Endodermal cell (in vitro differentiated cells): ENCODE measurements around the gene EIF3J. TPM values are rescaled to one million over a fixed set of nuclear protein-coding genes. Genes with fewer than 3 reads are reported as not detected.

Experiments
- DNase-seq: peaks from one replicate; pipeline ENCODE4 v3.0.0-alpha.2; 2017
- H3K27ac ChIP-seq: 2 replicates; pipeline ENCODE4 v1.5.1; 2013; ENCODE audit warnings: mild to moderate bottlenecking, low read depth, low read length, moderate library complexity
- H3K27me3 ChIP-seq: 2 replicates; pipeline ENCODE4 v1.6.1; 2013; ENCODE audit warnings: mild to moderate bottlenecking, low read length, moderate library complexity; ENCODE audit not compliant: insufficient read depth, control insufficient read depth, poor library complexity, severe bottlenecking
- H3K36me3 ChIP-seq: 2 replicates; pipeline ENCODE4 v1.7.0; 2013; ENCODE audit warnings: mild to moderate bottlenecking, low read length, moderate library complexity; ENCODE audit not compliant: control insufficient read depth, insufficient read depth
- H3K4me1 ChIP-seq: one replicate; pipeline ENCODE4 v1.7.0; 2013; ENCODE audit warnings: low read length; ENCODE audit not compliant: control insufficient read depth, insufficient read depth
- H3K4me3 ChIP-seq: 2 replicates; pipeline ENCODE4 v1.5.1; 2013; ENCODE audit warnings: mild to moderate bottlenecking, low read length, moderate library complexity
- H3K9ac ChIP-seq: 2 replicates; pipeline ENCODE4 v1.6.1; 2013; ENCODE audit warnings: mild to moderate bottlenecking, low read length, moderate library complexity; ENCODE audit not compliant: poor library complexity, severe bottlenecking; ENCODE audit errors: extremely low read depth
- H3K9me3 ChIP-seq: 2 replicates; pipeline ENCODE4 v1.6.1; 2013; ENCODE audit warnings: mild to moderate bottlenecking, low read length, moderate library complexity; ENCODE audit not compliant: control insufficient read depth
- H3K27ac Mint-ChIP-seq: 2 replicates; pipeline ENCODE4 v1.8.0; 2020; ENCODE audit warnings: mixed read lengths
- H3K27me3 Mint-ChIP-seq: 2 replicates; pipeline ENCODE4 v1.8.0; 2021; ENCODE audit warnings: mild to moderate bottlenecking, mixed read lengths; ENCODE audit not compliant: insufficient read depth
- H3K36me3 Mint-ChIP-seq: 2 replicates; pipeline ENCODE4 v1.8.0; 2020; ENCODE audit warnings: low read depth, mixed read lengths
- H3K4me1 Mint-ChIP-seq: 2 replicates; pipeline ENCODE4 v1.8.0; 2020; ENCODE audit warnings: mixed read lengths
- H3K4me3 Mint-ChIP-seq: 2 replicates; pipeline ENCODE4 v1.8.0; 2020; ENCODE audit warnings: mild to moderate bottlenecking, moderate library complexity, mixed read lengths
- H3K9me3 Mint-ChIP-seq: 2 replicates; pipeline ENCODE4 v1.8.0; 2020; ENCODE audit warnings: mild to moderate bottlenecking, mixed read lengths
- CTCF ChIP-seq: fragments of 200-600 bp; sonication (generic); conservative IDR thresholded peaks from 2 replicates; pipeline ENCODE4 v1.5.0; 2021; ENCODE audit warnings: antibody characterized with exemption, mild to moderate bottlenecking
- WGBS, 2 experiments: methylation state at CpG; one replicate each; pipeline versions ENCODE4 v1.1.5 to v1.1.7; 2013; ENCODE audit warnings: missing lambda C conversion rate in 2 of 2, mixed read lengths in 1 of 2; ENCODE audit not compliant: insufficient coverage in 1 of 2, insufficient read length in 1 of 2; 5-methylcytosine and 5-hydroxymethylcytosine counted together
- total RNA-seq, 2 donors: library from RNA; stranded (reverse); fragmentation: NEBNext Ultra II Directional in 1 of 2; extraction: Animal tissue kit (Norgen Biotek cat#: 25700) in 1 of 2; gene quantifications; 2 replicates in 1 of 2; 3 replicates in 1 of 2; pipeline ENCODE4 v1.2.1, GENCODE V29; 2021

Gene EIF3J
- total RNA-seq, 2 donors from 2014 or later: 71.4 to 76.5 TPM

GRCh38 chr15:44585633-44586032 is 48.7 kb downstream of the EIF3J start:
- 97% methylated on average over 2 of the region's 2 CpGs; no CpG with 5 or more reads in 1 of the 2 experiments for WGBS, 2 experiments
- Histone ChIP-seq H3K36me3 (peaks cover 89% of the 10 kb centered on the region), H3K4me3 (no peak overlapping the region), H3K27ac (no peak overlapping the region), H3K4me1 (no peaks in the 10 kb centered on the region), H3K9ac (no peak overlapping the region), H3K27me3 (no peaks in the 10 kb centered on the region), H3K9me3 (peaks cover 43% of the 10 kb centered on the region)
- Mint-ChIP-seq H3K9me3 (peaks cover 32% of the 10 kb centered on the region), H3K4me1 (peaks cover 4% of the 10 kb centered on the region), H3K27ac (no peak overlapping the region), H3K27me3 (no peaks in the 10 kb centered on the region), H3K36me3 (peaks cover 89% of the 10 kb centered on the region), H3K4me3 (no peak overlapping the region)
- no peak for DNase-seq
- no peak for TF ChIP-seq CTCF

GRCh38 chr15:44588541-44588940 is 51.6 kb downstream of the EIF3J start:
- H3K4me3 Mint-ChIP-seq: no peak overlapping the region
- H3K4me3 ChIP-seq: peak overlapping the region; percentile 65
- H3K4me1 ChIP-seq: no peaks in the 10 kb centered on the region
- H3K36me3 ChIP-seq: peaks cover 94% of the 10 kb centered on the region
- H3K27me3 Mint-ChIP-seq: no peaks in the 10 kb centered on the region
- peaks cover 4% of the 10 kb centered on the region for H3K4me1 Mint-ChIP-seq
- peaks cover 36% of the 10 kb centered on the region for H3K9me3 Mint-ChIP-seq
- H3K27ac ChIP-seq: no peak overlapping the region
- H3K9me3 ChIP-seq: peaks cover 47% of the 10 kb centered on the region
- H3K27me3 ChIP-seq: no peaks in the 10 kb centered on the region
- DNase-seq: no peak
- peaks cover 85% of the 10 kb centered on the region for H3K36me3 Mint-ChIP-seq
- H3K27ac Mint-ChIP-seq: no peak overlapping the region
- H3K9ac ChIP-seq: no peak overlapping the region
- no peak for TF ChIP-seq CTCF
- WGBS, 2 experiments: 64 to 89% methylated on average over 4 to 5 of the region's 5 CpGs

GRCh38 chr15:44591326-44591725 is 54.4 kb downstream of the EIF3J start:
- WGBS, 2 experiments: 100% methylated on average over 1 of the region's 1 CpG

More at GRCh38 chr15:44591326-44591725, 54.4 kb downstream of the EIF3J start:
- no peak overlapping the region for H3K4me3 Mint-ChIP-seq
- peaks cover 4% of the 10 kb centered on the region for H3K4me1 Mint-ChIP-seq
- Histone ChIP-seq H3K9me3 (peaks cover 37% of the 10 kb centered on the region), H3K36me3 (peaks cover 90% of the 10 kb centered on the region), H3K4me1 (no peaks in the 10 kb centered on the region), H3K4me3 (no peak overlapping the region), H3K27me3 (no peaks in the 10 kb centered on the region), H3K9ac (no peak overlapping the region), H3K27ac (no peak overlapping the region)
- no peak for TF ChIP-seq CTCF
- H3K36me3 Mint-ChIP-seq: peaks cover 79% of the 10 kb centered on the region
- H3K27ac Mint-ChIP-seq: no peak overlapping the region
- DNase-seq: no peak
- peaks cover 36% of the 10 kb centered on the region for H3K9me3 Mint-ChIP-seq
- H3K27me3 Mint-ChIP-seq: no peaks in the 10 kb centered on the region
